ENCODE measurements around the gene ITGA5. TPM values are rescaled to one million over a fixed set of nuclear protein-coding genes. Genes with fewer than 3 reads are reported as not detected.
A peak's percentile ranks its signal among the peaks of the same experiment; 100 is the strongest.

ITGA5 gene
- total and polyA plus RNA-seq, 9 of the 15 experiments (the other 6 are each of a cell fraction or from before 2014, with no cell fraction given), result 9.1 to 82.1 (median 47.4) TPM

DNA sequence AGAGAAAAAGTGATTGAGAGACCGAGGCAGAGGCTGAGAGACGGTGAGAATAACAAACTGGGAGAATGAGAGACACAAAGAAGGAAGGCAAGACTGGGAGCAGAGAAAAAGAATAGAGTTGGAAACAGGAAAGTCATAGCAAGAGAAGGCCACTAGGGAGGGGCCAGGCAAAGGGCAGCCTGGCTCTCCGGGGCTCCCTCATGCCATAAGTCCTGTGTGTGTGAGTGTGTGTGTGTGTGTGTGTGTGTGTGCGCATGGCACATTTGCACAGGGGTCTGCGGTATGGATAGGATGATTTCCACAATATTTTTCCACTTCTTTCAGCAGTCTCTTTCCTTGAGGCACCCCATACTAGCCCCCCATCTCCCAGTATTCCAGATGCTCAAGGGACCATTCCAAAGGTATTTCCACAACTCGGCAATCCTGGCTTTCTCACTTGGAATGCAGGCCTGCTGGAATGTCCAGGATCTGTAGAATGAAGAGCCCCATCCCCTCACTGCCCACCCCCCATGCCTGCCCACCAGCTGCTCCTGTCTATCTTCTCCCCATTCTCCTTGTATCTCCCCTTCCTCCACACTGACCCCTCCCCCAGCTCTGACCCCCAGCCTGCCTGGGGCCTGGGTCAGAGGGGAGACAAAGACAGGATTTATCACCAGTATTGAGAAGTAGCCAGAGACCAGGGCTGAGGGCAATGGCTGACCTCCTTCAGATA lies 63.8 kb downstream of the ITGA5 start:
- H3K36me3 ChIP-seq (ENCODE audit: control insufficient read depth, insufficient read depth, low read length), result peaks cover 22% of the 10 kb centered on the region; the same call in 2 of the 3 replicates
- no peaks in the 10 kb centered on the region for H3K9me3 ChIP-seq (replicated peaks; ENCODE audit: control insufficient read depth, insufficient read depth, low read depth, low read length)
- H3K4me3 ChIP-seq, result no peak overlapping the region
- peak overlapping the region; percentile 30 to 40; a peak in 1 of 4 replicates for H3K9ac ChIP-seq (ENCODE audit: insufficient read depth in 1 of 2, low read depth in 2 of 2, low read length in 2 of 2)
- POLR2A ChIA-PET, result interaction anchor here (1.1 to 5.8 kb wide), 4 partner anchors 17 to 75 kb away, joined by 3 to 57 read pairs (median 19); partner anchors contain the start of genes HNRNPA1 and NFE2
- no peak overlapping the region; the same call in 2 of the 3 replicates for H3K27ac ChIP-seq (ENCODE audit: extremely low read depth, low read depth, low read length)
- H3K4me2 ChIP-seq (ENCODE audit: insufficient read depth, low read length), result no peak overlapping the region
- H4K20me1 ChIP-seq (replicated peaks; ENCODE audit: control insufficient read depth, insufficient read depth, low read length), result no peaks in the 10 kb centered on the region
- intact Hi-C loops (cut with micrococcal nuclease), result no loop called here
- no peak for FAIRE-seq
- peaks cover 20% of the 10 kb centered on the region; the same call in 2 of the 3 replicates for H3K79me2 ChIP-seq (ENCODE audit: control insufficient read depth, insufficient read depth, low read length)
- peaks cover 55 to 64% of the 10 kb centered on the region in 2 experiments for H3K4me1 ChIP-seq (replicated peaks in 1 of 2; ENCODE audit: control insufficient read depth in 2 of 2, insufficient read depth in 2 of 2, low read length in 2 of 2)
- CTCF ChIA-PET (ENCODE audit: low intra/inter-chr PET ratio), result no interaction called here
- no TSS peak for BruUV-seq (replicated peaks)
- no peaks in the 10 kb centered on the region for H3K27me3 ChIP-seq (ENCODE audit: control insufficient read depth in 2 of 2, insufficient read depth in 2 of 2, low read length in 2 of 2)
- WGBS (ENCODE audit: insufficient coverage, low coverage, missing lambda C conversion rate), result 80% methylated on average over 4 of the region's 6 CpGs
- ATAC-seq, result no peak
- H3K9me1 ChIP-seq (ENCODE audit: control insufficient read depth, insufficient read depth, low read length), result no peaks in the 10 kb centered on the region
- H2AFZ ChIP-seq (ENCODE audit: low read depth, low read length), result no peak overlapping the region
- DNase-seq (ENCODE audit: extremely low read depth in 1 of 4, low spot score in 3 of 4), result no peak
- in situ Hi-C loops (cut with MboI), result no loop called here
- TF ChIP-seq CEBPB (tag; IDR thresholded peaks at IDR 0.05) (no peak), CUX1 (CRISPR knock-in tag; IDR thresholded peaks at IDR 0.05) (no peak), SNIP1 (IDR thresholded peaks at IDR 0.05; ENCODE audit: low read depth) (no peak), IRF9 (tag; IDR thresholded peaks at IDR 0.05) (no peak), SLC30A9 (CRISPR knock-in tag; IDR thresholded peaks at IDR 0.05) (no peak), NEUROD1 (IDR thresholded peaks at IDR 0.05; ENCODE audit: borderline replicate concordance, low read depth, low read length, partially characterized antibody) (no peak), NONO (IDR thresholded peaks at IDR 0.05; ENCODE audit: low read depth in 2 of 2, low read length in 1 of 2) (no peak)
- TF ChIP-seq, protein P1, sequence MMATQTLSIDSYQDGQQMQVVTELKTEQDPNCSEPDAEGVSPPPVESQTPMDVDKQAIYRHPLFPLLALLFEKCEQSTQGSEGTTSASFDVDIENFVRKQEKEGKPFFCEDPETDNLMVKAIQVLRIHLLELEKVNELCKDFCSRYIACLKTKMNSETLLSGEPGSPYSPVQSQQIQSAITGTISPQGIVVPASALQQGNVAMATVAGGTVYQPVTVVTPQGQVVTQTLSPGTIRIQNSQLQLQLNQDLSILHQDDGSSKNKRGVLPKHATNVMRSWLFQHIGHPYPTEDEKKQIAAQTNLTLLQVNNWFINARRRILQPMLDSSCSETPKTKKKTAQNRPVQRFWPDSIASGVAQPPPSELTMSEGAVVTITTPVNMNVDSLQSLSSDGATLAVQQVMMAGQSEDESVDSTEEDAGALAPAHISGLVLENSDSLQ (IDR thresholded peaks at IDR 0.05), result no peak
- TF ChIP-seq, protein P2, sequence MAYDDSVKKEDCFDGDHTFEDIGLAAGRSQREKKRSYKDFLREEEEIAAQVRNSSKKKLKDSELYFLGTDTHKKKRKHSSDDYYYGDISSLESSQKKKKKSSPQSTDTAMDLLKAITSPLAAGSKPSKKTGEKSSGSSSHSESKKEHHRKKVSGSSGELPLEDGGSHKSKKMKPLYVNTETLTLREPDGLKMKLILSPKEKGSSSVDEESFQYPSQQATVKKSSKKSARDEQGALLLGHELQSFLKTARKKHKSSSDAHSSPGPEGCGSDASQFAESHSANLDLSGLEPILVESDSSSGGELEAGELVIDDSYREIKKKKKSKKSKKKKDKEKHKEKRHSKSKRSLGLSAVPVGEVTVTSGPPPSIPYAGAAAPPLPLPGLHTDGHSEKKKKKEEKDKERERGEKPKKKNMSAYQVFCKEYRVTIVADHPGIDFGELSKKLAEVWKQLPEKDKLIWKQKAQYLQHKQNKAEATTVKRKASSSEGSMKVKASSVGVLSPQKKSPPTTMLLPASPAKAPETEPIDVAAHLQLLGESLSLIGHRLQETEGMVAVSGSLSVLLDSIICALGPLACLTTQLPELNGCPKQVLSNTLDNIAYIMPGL (CRISPR knock-in tag; IDR thresholded peaks at IDR 0.05), result no peak
- TF ChIP-seq, protein P3, sequence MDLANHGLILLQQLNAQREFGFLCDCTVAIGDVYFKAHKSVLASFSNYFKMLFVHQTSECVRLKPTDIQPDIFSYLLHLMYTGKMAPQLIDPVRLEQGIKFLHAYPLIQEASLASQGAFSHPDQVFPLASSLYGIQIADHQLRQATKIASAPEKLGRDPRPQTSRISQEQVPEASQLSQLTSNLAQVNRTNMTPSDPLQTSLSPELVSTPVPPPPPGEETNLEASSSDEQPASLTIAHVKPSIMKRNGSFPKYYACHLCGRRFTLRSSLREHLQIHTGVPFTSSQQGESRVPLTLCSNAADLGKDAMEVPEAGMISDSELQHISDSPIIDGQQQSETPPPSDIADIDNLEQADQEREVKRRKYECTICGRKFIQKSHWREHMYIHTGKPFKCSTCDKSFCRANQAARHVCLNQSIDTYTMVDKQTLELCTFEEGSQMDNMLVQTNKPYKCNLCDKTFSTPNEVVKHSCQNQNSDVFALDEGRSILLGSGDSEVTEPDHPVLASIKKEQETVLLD (IDR thresholded peaks at IDR 0.05), result no peak
